MCF 10A (cell line): ENCODE measurements around the gene ZMYND8. TPM values are rescaled to one million over a fixed set of nuclear protein-coding genes. Genes with fewer than 3 reads are reported as not detected.
"Not testable (repeated sequence)": the region's sequence is repeated elsewhere in the genome, so short reads cannot be mapped to it uniquely, and the experiment has no call there.

ENCODE experiments used
- BruUV-seq: library from RNA; stranded (reverse); fragments of 400-500 nt; replicated peaks from 2 replicates; lab custom pipeline; 2021; lab: Mats Ljungman, UMichigan
- CTCF ChIA-PET: fragments of 300-600 bp; sonication (Branson Sonifier 250); formaldehyde crosslinking; extraction: SDS; loops from one replicate; lab custom pipeline; 2021; ENCODE audit warnings: antibody characterized with exemption, inconsistent platforms; lab: Yijun Ruan, JAX
- POLR2A ChIA-PET: fragments of 300-600, 350-650 bp; sonication (Branson Sonifier 250); formaldehyde crosslinking; extraction: SDS; loops from one replicate; lab custom pipeline; 2020; ENCODE audit warnings: antibody characterized with exemption, inconsistent platforms; lab: Yijun Ruan, JAX
- DNase-seq: peaks from one replicate; pipeline ENCODE4 v3.0.0-alpha.2; 2018; ENCODE audit not compliant: unreplicated experiment
- H3K27ac Mint-ChIP-seq: one replicate; pipeline ENCODE4 v1.8.0; 2022; ENCODE audit warnings: mild to moderate bottlenecking, low read depth, mixed read lengths; ENCODE audit not compliant: unreplicated experiment
- H3K27me3 Mint-ChIP-seq: one replicate; pipeline ENCODE4 v1.8.0; 2022; ENCODE audit warnings: mixed read lengths; ENCODE audit not compliant: insufficient read depth, unreplicated experiment
- H3K36me3 Mint-ChIP-seq: one replicate; pipeline ENCODE4 v1.8.0; 2022; ENCODE audit warnings: mild to moderate bottlenecking, moderate library complexity, mixed read lengths; ENCODE audit not compliant: insufficient read depth, unreplicated experiment
- H3K4me1 Mint-ChIP-seq: one replicate; pipeline ENCODE4 v1.8.0; 2022; ENCODE audit warnings: mixed read lengths; ENCODE audit not compliant: insufficient read depth, unreplicated experiment
- H3K4me3 Mint-ChIP-seq: one replicate; pipeline ENCODE4 v1.8.0; 2022; ENCODE audit warnings: mild to moderate bottlenecking, moderate library complexity, mixed read lengths; ENCODE audit not compliant: unreplicated experiment
- H3K9me3 Mint-ChIP-seq: one replicate; pipeline ENCODE4 v1.8.0; 2022; ENCODE audit warnings: mixed read lengths; ENCODE audit not compliant: unreplicated experiment
- intact Hi-C: fragments of 100-400 bp; cut with micrococcal nuclease; formaldehyde crosslinking; loops from 2 replicates; pipeline ENCODE4 v1.14.1; 2022
- total RNA-seq: library from RNA; stranded (reverse); gene quantifications from 2 replicates; pipeline ENCODE4 v1.2.3, GENCODE V29; 2022
- TF ChIP-seq, protein P1 (sequence below): fragments of 200-600 bp; IDR thresholded peaks from one replicate; pipeline ENCODE4 v1.8.0; 2022; ENCODE audit warnings: antibody characterized with exemption, mild to moderate bottlenecking; ENCODE audit not compliant: unreplicated experiment

The ZMYND8 gene
- total RNA-seq, 1 experiment from 2014 or later, result 127 TPM

DNA sequence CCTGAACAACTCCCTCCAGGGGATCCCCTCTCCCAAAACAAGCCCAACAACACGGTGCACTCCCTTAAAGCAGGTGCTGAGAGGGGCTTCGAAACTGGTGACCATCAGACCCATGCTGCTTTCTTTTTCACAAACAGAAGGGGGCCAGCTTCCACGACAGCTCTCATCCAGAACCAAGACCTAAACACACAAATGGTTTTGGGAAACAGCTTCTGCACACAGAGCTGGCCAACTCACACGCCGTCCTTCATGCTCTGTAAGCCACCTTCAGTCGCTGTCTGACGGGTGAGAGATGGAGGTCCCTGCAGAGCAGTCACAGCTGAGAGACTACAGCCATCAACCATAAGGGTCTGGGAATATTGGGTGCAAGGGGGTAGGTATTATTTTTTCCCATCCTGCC, 76.3 kb downstream of the ZMYND8 start:
- no TSS peak for BruUV-seq
- intact Hi-C loops, result no loop called here
- H3K9me3 Mint-ChIP-seq, result no peaks in the 10 kb centered on the region
- ChIA-PET POLR2A (interaction anchor here (1.3 to 1.6 kb wide), 2 partner anchors 36 to 51 kb away, joined by 4 to 5 read pairs; no protein-coding TSS in a partner anchor), CTCF (interaction anchor here (0.5 to 12.2 kb wide), 5 partner anchors 17 to 102 kb away, joined by 3 to 581 read pairs (median 3); no protein-coding TSS in a partner anchor)
- peaks cover 98% of the 10 kb centered on the region for H3K36me3 Mint-ChIP-seq
- TF ChIP-seq, protein P1, sequence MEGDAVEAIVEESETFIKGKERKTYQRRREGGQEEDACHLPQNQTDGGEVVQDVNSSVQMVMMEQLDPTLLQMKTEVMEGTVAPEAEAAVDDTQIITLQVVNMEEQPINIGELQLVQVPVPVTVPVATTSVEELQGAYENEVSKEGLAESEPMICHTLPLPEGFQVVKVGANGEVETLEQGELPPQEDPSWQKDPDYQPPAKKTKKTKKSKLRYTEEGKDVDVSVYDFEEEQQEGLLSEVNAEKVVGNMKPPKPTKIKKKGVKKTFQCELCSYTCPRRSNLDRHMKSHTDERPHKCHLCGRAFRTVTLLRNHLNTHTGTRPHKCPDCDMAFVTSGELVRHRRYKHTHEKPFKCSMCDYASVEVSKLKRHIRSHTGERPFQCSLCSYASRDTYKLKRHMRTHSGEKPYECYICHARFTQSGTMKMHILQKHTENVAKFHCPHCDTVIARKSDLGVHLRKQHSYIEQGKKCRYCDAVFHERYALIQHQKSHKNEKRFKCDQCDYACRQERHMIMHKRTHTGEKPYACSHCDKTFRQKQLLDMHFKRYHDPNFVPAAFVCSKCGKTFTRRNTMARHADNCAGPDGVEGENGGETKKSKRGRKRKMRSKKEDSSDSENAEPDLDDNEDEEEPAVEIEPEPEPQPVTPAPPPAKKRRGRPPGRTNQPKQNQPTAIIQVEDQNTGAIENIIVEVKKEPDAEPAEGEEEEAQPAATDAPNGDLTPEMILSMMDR, result no peak
- H3K4me3 Mint-ChIP-seq, result no peak overlapping the region
- DNase-seq, result no peak
- peak overlapping the region; percentile 80 for H3K27ac Mint-ChIP-seq
- H3K27me3 Mint-ChIP-seq, result no peaks in the 10 kb centered on the region
- H3K4me1 Mint-ChIP-seq, result peaks cover 26% of the 10 kb centered on the region

DNA sequence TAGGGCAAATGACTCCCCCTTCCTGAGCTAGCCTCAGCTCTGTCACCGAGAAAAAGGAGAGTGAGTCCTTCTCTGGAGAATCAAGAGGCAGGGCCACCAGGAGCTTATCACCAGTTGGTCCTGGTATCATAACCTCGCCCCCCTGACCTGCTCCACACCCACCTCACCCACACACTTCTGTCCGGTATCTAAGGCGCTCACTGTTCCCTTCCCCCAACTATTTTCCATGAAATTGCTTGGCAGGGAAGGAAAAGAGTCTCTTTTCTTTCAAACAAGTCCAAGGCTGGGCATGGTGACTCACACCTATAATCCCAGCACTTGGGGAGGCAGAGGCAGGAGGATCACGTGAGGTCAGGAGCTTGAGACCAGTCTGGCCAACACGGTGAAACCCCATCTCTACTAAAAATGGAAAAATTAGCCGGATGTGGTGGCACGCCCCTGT, 77.6 kb downstream of the ZMYND8 start:
- H3K4me1 Mint-ChIP-seq, result peaks cover 35% of the 10 kb centered on the region
- H3K4me3 Mint-ChIP-seq, result no peak overlapping the region
- intact Hi-C loops, result no loop called here
- TF ChIP-seq, protein P1, result no peak
- peak; percentile 80 for DNase-seq
- BruUV-seq, result no TSS peak
- peak overlapping the region; percentile 46 for H3K27ac Mint-ChIP-seq
- peaks cover 95% of the 10 kb centered on the region for H3K36me3 Mint-ChIP-seq
- ChIA-PET POLR2A (interaction anchor here (0.7 to 10.4 kb wide), 3 partner anchors 25 to 76 kb away, joined by 3 to 288 read pairs (median 5); partner anchors contain the start of gene ZMYND8), CTCF (interaction anchor here (0.7 to 12.2 kb wide), 5 partner anchors 9 to 527 kb away, joined by 3 to 581 read pairs (median 8); no protein-coding TSS in a partner anchor)
- H3K27me3 Mint-ChIP-seq, result no peaks in the 10 kb centered on the region
- H3K9me3 Mint-ChIP-seq, result no peaks in the 10 kb centered on the region

DNA sequence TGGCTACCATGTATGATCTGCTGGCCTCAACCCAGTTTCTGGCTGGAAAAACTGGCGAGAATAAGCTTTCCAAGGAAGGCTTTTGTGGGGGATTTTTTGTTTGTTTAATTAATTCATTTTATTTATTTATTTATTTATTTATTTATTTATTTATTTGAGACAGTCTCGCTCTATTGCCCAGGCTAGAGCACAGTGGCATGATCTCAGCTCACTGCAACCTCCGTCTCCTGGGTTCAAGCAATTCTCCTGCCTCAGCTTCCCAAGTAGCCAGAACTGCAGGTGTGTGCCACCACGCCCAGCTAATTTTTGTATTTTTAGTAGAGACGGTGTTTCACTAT, 79.0 kb downstream of the ZMYND8 start:
- H3K27me3 Mint-ChIP-seq, H3K4me3 Mint-ChIP-seq, intact Hi-C loops, BruUV-seq, H3K9me3 Mint-ChIP-seq, DNase-seq: not testable (repeated sequence)
- peaks cover 94% of the 10 kb centered on the region for H3K36me3 Mint-ChIP-seq
- ChIA-PET POLR2A (interaction anchor here (0.6 to 10.4 kb wide), 5 partner anchors 39 to 319 kb away, joined by 3 to 288 read pairs (median 4); partner anchors contain the start of gene ZMYND8), CTCF (interaction anchor here (0.6 to 12.2 kb wide), 3 partner anchors 104 to 279 kb away, joined by 3 to 581 read pairs (median 4); no protein-coding TSS in a partner anchor)
- peaks cover 44% of the 10 kb centered on the region for H3K4me1 Mint-ChIP-seq
- H3K27ac Mint-ChIP-seq, result peak overlapping the region; percentile 46

DNA sequence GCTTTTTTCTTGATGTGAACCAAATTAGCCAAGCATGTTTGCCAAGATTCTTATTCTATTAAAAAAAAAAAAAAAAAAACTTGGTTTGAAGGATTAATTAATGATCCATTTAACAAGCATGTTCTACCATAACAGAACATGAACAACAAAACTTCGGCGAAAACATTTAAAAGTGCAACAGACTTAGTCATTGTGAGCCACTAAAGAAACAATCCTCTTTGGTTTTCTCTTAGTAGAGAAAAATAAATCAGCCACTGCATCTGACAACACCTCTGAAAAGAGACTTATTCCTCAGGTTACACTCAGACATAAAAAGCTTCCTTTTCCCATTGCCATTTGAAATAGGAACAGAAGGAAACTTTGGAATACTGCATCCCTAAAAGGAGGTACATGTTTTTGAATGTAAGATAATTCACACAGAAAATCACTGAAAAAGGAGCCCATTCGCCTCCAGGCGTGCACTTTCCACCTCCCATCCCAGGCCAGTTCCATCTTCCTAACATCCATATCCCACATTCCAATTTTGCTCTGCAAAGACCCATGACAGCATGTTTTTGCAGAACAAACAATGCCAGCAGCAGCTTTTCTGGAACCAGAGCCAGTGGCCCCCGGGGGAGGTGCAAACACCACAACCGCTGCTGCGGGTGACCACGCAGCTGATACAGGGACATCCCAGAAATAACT, 79.5 kb downstream of the ZMYND8 start:
- H3K4me3 Mint-ChIP-seq, result no peak overlapping the region

More for the DNA sequence above, 79.5 kb downstream of the ZMYND8 start:
- Mint-ChIP-seq H3K27ac (peak overlapping the region; percentile 99), H3K4me1 (peaks cover 45% of the 10 kb centered on the region), H3K9me3 (no peaks in the 10 kb centered on the region), H3K36me3 (peaks cover 94% of the 10 kb centered on the region), H3K27me3 (no peaks in the 10 kb centered on the region)
- no TSS peak for BruUV-seq
- TF ChIP-seq, protein P1, result no peak
- no peak for DNase-seq
- ChIA-PET CTCF (interaction anchor here (0.6 to 12.2 kb wide), 5 partner anchors 13 to 518 kb away, joined by 3 to 581 read pairs (median 4); no protein-coding TSS in a partner anchor), POLR2A (interaction anchor here (0.6 to 10.4 kb wide), 6 partner anchors 39 to 319 kb away, joined by 3 to 288 read pairs (median 6); partner anchors contain the start of gene ZMYND8)
- intact Hi-C loops, result no loop called here
